Fibroblast of the conjunctiva (primary cell): Measurements from ENCODE around the gene KLF7.

Experiments
- DNase-seq: peaks from one replicate; pipeline ENCODE4 v3.0.0-alpha.2; 2010; ENCODE audit warnings: low read depth

The KLF7 gene

DNA sequence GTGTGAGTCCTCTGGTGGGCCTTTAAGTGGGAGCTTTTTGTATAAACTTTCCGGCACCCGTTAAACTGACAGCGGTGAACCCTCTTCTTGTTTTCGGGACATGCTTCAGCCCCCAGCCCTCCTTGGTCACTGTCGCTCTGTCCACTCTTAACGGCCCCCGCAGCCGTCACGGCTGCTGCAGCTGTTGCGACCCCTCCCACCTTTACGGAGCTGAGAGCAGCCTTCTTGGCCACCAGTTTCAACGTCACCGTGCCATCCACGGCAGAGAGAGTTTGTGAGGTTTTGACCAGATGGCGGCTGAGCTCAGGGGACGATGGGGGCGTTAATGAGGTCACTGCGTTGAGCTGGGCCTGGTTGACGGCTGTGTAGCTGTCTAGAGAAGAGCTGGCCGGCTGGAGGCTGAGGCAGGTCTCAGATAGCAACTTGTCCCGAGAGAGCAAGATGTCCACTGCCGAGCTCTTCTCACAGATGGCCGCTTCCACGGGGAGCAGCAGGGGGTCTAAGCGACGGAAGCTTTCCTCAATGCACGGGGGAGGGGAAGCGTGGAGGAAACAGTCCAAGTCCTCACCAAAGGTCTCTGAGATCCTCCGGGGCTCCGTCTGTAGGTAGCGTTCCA lies 41.9 kb downstream of the KLF7 start:
- DNase-seq: no peak

DNA sequence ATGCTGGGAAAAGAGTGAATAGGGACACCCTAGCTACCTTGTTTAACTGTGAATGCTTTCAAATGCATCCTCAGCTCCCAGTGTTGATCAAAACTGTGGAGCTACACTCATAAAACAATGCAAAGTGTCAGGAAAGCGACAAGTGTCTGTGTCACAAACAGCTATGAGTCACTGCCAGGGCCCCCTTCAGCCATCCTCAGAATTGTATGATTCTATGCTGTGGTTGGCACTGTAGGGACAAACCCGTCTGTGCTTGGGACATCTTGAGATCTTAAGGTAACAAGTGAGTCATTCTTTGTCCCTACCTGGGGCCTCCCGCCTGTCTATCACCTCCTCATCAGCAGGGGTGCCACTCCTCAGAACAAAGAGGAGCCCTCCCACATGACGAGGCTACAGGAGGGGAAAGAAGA lies 42.4 kb downstream of the KLF7 start:
- no peak for DNase-seq

DNA sequence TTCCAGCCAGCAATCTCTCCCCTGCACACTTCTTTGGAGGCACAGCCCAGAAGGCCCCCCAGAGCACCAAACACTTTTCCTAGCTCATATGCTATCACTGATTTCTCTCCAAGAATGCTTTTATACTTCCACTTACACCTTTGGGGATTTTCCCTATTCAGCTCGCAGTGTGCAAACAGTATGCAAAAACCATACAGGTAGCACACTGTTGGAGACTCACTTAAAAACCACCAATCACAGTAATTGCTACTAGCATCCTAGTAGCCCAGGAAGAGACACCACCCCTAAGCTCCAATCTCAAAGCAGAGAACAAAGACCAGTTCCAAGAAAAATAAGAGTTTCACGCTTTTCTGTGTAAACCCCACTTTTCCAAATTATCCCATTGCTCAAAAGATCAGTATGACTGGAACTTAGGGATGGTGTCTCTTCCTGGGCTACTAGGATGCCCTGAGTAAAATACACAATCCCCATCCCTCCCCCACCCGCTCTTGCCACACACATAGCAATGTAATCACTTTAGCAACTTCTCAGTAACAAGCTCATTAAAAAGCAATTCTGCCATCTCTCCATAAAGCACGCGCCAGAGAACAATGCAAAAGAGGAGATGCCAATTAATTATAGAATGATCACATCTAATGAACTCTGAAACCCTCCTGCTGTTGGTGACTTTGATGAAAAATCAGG lies 43.0 kb downstream of the KLF7 start:
- no peak for DNase-seq

DNA sequence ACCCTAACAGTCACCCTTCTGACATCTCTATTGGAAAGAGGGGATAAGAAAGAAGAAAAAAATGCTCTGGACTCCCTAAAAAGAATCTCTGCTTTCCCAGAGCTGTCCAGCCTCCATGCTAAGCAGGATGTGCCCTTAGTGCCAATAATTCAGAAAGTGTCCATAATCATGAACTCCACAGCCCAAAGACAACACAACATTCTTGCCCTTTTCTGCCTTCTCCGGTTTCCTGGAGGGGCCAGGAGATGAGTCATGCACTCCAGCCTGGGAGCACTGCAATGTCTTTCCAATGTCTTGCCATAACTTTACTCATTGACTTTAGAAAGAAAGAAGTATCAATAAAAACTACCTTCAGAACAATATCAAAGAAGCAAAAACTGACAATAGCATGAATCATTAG lies 44.0 kb downstream of the KLF7 start:
- DNase-seq: peak; percentile 69

DNA sequence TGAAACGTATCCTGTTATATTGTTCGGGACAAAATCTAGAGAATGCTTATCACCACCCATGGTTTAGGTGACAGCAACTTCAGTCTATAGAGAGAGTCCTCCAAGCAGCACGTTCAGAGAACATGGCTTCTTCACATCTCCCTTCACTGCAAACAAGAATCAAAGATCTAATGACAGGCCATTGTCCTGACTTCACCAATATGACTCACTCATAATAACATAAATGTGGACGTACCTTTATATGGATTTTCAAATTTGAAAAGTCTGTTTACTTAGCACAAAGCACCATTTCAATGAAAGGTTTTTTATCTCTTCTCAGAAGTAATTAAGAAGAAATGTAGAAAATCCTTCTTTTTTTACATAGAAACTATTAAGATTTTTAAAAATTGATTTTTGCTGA lies 46.7 kb downstream of the KLF7 start:
- DNase-seq: no peak

DNA sequence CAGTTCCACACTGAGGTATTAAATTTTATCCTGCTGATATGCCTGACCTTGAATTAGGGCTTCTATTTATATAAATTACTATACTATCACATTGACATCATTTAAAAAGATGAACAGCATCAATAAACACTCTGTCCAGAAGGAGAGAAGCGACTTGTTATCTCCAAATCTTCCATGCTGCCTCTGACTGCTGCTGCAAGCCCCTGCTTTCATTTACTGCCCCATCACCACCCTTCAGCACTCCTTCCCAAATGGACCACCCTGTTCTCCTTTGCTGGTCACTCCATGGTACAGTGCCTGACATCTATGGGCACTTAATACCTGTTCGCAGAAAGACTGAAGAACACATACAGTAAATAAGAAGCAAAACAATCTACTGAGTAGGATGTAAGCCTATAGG lies 48.1 kb downstream of the KLF7 start:
- no peak for DNase-seq

DNA sequence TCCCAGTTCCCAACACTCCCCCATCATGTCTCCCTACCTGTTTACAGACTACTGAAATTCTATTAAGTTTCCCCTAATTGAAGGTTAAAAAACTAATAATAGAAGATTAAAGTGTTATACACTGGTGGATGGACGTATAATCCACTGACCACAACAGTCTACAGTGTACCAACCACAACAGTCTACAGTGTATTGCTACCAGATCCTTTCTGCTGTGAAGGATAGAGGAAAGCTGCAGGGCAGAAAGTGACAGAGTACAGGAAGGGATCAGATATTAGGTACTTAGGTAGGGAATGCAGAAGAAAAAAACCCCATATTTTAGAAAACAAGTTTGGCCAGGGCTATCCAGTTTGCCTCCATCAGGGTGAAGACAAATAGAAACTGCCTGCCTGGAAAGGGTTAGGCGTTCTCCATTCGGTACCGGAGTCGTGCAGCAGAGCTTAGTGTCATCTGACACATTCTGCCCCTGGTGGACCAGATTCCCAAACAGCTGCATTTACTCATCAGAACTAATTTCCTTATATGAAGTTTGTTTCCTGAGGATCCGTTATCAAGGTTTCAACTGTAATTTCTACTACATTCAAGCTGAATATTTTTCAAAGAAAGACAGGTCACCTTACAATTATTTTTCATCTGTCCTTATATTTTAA lies 49.9 kb downstream of the KLF7 start:
- DNase-seq: no peak

DNA sequence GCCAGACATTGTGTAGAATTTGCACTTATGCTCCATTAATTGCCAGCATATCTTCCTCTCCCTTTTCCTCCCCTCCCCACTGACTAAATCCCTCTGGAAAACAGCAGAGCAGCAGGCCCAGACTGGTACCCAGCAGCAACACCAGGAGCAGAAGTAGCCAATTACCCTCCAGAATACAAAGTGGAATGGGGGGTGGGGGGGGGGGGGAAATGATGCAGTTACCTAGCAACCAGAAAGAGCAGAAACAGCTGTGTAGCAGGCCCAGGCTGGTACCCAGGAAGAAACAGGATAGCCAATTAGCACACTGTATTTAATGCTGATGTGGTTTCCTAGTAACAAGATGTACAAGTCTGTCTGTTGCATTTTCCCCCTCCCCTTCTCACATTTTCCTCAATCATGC lies 52.3 kb downstream of the KLF7 start:
- DNase-seq: no peak

DNA sequence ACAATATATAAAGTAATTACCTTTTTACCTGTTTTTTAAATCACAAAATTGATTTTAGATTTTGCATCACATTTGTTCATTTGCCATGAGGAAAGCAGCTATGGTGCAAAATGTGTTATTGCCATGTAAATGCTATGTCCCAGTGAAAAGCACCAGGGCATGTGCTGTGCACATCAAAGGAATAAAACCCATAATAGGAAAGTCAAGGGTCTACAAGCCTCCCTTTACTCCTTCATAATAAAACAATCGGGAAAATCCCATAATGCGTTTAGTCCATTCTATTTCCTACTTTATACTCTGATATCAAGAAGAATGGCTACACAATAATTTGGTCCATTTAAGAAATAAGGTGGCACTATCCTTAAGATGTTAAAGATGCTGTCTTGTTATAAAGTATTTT lies 53.0 kb downstream of the KLF7 start:
- no peak for DNase-seq

DNA sequence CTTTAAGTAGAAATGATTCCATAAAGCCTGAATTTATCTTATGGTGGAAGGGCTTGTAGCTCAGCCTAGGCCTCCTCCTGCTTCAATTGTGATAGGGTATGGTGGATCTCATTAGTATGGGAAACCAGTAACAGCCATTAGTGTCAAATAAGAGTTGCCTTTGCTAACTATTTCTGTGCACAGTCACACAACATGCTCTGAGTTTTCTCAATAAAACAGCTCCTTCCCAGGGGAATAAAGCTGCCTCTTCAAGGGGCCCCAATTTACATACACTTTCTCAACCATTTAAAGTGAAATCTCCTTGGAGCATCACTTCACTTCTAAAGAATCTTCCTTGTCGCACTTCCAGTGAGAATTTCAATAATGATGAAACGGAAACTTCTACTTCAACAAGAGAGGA lies 53.4 kb downstream of the KLF7 start:
- DNase-seq: no peak

DNA sequence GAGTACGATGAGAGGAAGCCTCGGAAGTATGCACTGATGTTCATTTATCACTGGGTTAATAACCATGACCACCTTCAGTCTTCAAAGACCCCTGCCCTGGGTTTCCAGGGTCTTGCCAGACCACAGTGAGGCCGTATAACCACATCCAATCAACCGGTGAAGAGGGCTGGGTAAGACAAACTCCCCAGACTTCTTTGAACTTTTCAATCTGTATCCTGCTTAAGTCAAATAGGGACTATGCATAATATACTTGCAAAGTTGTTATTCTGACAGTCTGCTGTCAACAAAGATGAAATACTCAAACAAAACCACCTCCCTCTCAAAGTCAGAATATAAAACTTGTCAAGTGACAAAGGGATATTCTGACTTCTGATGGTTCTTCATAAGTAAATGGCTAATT lies 54.0 kb downstream of the KLF7 start:
- no peak for DNase-seq

DNA sequence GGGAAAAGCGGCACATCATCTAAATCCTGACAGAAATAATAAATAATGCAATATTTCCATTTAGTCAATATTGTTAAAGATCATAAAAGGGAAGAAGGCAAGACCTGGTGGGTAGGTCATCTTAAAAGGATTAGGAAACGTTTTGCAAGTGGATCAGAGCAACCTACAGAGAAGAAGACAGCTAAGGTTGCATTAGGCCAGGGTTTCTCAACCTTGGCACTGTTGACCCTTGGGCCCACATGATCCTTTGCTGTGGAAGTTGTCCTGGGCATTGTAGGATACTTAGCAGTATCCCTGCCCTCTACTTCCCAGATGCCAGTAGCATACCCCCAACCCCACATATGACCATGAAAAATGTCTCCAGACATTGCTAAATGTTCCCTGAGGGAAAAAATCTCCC lies 55.0 kb downstream of the KLF7 start:
- no peak for DNase-seq

DNA sequence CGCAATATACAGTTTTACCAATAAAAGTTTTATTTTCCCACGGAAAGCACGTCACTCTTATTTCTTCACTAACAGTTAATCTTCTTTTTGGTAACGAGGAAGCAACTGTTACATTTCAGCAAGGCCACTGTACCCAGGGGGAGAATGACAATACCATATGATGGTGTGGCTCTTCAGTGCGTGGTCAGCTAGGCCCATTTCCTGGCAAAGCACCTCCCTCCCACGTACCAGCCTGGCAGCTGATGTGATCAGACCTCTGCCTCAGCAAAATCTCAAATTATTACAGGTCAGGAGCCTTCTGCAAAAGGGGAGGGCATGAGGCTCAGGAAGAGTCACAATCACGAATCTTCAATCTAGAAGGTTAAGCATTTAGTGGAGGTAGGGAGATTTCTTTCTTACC lies 55.4 kb downstream of the KLF7 start:
- DNase-seq: no peak

DNA sequence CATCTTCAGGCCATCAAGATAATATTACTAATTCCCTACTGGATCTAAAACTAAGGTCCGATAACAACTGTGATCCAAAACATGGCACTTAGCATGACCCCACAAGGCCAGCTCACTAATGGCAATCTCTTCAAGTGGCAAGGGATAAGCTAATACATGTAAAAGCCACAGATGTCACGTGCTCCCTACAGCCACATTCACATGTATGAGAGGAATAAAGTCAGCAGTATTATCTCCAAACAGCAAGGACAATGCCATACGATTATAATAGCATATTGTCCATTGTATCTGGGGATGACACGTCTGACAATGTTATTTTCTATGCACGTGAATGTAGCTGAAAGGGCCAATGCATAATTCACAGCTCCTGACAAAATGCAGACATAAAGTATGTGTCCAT lies 56.0 kb downstream of the KLF7 start:
- DNase-seq: no peak

DNA sequence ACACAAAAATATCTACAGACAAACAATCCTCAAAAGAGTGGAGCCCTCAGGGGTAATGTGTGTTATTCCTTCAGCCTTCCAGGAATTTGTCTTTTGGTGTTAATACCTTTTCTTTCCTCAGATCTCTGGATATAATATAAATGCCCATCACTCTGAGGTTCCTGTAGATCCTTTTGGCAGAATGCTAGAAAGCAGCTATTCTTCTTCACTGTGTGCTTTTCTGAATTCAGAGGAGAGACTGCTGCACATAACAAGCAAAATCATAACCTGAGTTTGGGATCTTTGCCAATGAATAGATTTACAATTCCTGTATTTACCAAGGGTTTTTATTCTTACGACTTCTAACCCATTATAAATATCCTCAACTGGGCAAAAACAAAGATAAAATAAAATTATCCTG lies 57.3 kb downstream of the KLF7 start:
- no peak for DNase-seq

DNA sequence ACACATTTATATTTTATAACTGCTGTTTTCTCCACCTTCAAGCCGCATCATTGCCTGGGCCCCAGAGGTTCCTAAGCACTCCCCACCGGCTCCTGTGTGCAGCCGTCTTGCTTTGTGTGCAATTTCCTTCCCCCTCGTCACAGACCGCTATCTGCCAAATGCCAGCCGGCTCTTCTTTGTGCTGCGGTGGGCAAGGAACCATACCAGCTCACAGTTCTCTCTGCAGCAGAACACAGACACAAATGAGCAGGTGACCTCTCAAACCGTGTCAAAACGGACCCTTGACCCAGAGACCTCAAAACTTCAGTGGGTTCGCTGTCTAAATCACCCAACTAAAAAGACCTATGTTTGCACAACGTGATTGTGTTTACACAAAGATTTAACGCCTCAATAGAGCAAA lies 58.2 kb downstream of the KLF7 start:
- DNase-seq: no peak

DNA sequence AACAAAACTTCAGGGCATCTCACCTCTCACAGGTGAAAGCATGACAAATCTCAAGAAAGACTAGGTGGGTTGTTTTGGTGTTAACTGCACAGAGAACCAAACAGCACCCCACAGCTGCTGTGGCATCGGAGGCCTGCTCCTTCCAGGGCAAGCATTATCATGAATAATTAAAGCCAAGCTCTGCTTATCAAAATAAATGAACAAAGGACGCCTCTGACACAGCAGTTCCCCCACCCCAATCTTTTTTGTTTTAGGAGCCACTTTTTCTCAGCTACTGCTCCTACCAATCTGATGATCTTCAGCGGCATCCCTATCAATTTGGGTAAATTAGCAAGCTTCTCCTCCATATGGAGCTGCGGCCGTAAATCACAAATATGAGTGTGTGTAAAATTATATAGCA lies 58.6 kb downstream of the KLF7 start:
- DNase-seq: no peak

DNA sequence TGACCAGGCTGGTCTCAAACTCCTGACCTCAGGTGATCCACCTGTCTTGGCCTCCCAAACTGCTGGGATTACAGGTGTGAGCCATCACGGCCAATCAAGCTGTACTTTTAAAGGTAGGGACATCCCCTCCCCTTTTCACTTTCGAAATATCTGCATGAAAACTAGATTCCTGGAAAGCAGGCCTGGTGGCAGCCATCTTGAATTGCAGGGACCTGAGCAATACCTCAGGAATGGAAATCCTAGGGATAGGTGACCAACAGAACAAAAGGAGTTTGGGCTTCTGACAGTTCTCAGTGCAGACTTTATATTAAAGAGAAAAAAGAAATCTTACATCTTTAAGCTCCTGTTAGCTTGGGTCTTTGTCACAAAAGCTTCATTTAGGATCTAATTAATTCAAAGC lies 62.6 kb downstream of the KLF7 start:
- DNase-seq: no peak

DNA sequence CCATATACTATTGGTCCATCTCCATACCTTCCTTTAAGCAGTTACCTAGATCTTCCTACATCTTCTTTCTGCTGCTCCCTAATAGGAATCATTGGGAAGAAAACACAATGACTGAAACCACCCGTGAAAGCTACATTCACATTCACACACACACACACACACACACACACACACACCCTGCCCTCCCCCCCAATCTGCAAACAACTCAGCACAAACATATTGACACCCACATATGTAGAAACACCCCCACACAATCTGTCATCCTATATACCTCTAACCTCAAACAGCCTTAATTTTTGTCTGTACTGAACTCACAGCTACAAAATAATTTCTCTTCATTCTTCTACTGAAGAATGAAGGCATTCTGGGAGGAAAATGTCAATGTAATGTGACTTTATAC lies 63.8 kb downstream of the KLF7 start:
- DNase-seq: no peak

DNA sequence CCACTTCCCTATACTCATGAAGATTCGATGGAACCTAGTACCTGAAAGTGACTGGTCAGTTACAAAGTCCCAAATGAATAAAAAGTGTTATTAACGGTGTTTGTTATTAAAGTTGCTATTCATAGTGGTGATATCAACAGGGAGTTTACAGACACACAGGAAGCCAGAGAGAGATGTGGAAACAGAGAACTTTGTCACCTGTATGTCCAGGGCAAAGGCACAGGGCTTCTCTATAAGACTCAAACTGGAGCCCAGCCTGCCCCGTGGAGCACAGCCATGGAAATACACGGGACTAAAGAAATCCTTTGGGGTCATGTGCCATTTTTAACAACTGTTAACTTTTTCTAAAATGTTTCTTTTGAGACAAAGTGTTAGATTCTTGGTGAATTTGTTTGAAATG lies 68.5 kb downstream of the KLF7 start:
- no peak for DNase-seq

DNA sequence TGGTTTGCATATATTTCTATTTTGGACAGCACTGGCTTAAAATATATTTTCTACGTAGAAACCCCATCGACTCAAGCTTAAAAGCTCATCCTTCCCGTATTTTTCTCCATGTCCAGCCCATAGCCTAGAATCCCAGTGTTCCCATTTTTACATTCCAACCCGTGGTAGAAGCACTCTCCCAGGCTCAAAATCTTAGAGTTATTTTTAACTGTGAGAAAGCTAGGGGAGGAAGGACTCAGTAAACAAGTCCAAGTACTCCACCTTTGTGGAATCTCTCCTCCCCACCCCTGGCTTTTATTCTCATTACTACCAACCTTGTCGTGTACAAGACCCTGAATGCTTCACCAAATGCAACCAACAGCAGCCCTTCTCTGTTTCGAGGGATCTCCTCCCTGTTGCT lies 69.8 kb downstream of the KLF7 start:
- no peak for DNase-seq

DNA sequence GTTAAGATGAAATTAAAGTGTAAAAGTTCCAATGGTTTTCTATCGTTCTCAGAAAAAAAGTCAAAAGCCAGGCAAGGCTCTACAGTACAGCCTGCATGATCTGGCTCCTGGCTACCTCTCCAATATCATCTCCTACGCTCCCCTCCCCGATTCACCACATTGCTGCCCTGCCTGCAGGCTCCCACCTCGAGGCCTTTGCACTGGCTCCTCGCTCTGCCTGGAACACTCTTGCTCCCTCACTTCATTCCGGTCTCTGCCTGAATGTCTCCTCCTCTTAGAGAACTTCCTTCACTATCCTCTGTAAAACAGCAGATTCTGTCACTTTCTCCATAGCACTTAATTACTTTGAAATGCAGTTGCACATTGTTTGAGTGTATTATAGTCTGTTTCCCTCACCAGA lies 72.5 kb downstream of the KLF7 start:
- DNase-seq: no peak

DNA sequence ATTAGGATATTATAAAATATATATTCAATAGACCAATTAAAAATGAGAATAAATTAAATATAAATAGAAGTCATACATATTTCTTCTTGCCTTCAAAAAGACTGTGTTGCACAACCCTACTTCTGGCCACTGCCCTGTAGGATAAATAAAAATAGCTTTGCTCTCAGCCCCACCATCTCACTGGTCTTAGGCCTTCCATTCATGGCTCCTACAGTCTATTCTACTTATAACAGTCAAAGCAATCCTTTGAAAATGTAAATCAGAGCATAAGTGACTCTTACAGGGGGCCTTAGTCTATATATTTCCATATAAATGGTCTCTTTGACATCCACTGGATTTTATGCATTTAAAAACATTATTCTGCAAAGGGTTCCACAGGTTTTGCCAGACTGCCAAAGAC lies 72.9 kb downstream of the KLF7 start:
- DNase-seq: no peak

DNA sequence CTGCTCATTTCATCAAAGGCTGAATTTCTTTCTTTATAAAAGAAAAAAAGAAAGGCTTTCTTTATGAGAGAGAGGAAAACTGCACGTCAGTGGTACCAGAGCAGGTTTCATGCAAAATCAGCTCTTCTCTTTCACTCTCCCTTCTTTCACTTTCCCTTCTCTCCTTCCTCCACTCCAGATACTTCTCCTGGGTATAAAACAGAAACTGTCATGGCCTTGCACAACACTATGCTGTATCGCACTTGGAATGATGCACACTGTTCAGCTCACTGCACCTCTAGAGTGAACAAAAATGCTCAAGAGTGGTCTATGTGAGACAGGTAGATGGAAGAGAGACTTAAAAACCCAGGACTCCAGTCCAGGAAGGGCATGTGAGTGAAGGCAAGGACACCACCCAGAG lies 73.8 kb downstream of the KLF7 start:
- DNase-seq: no peak
